ENCODE data around the gene NBAS. TPM values are rescaled to one million over a fixed set of nuclear protein-coding genes. Genes with fewer than 3 reads are reported as not detected.
"Not testable (repeated sequence)": the region's sequence is repeated elsewhere in the genome, so short reads cannot be mapped to it uniquely, and the experiment has no call there.

Gene NBAS
- total and polyA plus RNA-seq, 9 of the 15 experiments (the other 6 are each of a cell fraction or from before 2014, with no cell fraction given): 15.3 to 94.4 (median 69.9) TPM

DNA sequence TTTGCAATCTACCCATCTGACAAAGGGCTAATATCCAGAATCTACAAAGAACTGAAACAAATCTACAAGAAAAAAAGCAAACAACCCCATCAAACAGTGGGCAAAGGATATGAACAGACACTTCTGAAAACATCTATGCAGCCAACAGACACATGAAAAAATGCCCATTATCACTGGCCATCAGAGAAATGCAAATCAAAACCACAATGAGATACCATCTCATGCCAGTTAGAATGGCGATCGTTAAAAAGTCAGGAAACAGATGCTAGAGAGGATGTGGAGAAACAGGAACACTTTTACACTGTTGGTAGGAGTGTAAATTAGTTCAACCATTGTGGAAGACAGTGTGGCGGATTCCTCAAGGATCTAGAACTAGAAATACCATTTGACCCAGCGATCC lies 239.7 kb downstream of the NBAS start:
- H3K4me3 ChIP-seq; in situ Hi-C loops (cut with MboI); POLR2A ChIA-PET; H3K79me2 ChIP-seq (ENCODE audit: control insufficient read depth, insufficient read depth, low read length); H3K4me2 ChIP-seq (ENCODE audit: insufficient read depth, low read length); H3K4me1 ChIP-seq (replicated peaks in 1 of 2; ENCODE audit: control insufficient read depth in 2 of 2, insufficient read depth in 2 of 2, low read length in 2 of 2); CTCF ChIA-PET (ENCODE audit: low intra/inter-chr PET ratio); H3K9me1 ChIP-seq (ENCODE audit: control insufficient read depth, insufficient read depth, low read length); intact Hi-C loops (cut with micrococcal nuclease); H3K9ac ChIP-seq (ENCODE audit: insufficient read depth in 1 of 2, low read depth in 2 of 2, low read length in 2 of 2); DNase-seq (ENCODE audit: extremely low read depth in 1 of 4, low spot score in 3 of 4); H4K20me1 ChIP-seq (replicated peaks; ENCODE audit: control insufficient read depth, insufficient read depth, low read length); H3K27ac ChIP-seq (ENCODE audit: extremely low read depth, low read depth, low read length); ATAC-seq; BruUV-seq (replicated peaks); H3K27me3 ChIP-seq (ENCODE audit: control insufficient read depth in 2 of 2, insufficient read depth in 2 of 2, low read length in 2 of 2); H2AFZ ChIP-seq (ENCODE audit: low read depth, low read length); FAIRE-seq; H3K9me3 ChIP-seq (replicated peaks; ENCODE audit: control insufficient read depth, insufficient read depth, low read depth, low read length): not testable (repeated sequence)
- H3K36me3 ChIP-seq (ENCODE audit: control insufficient read depth, insufficient read depth, low read length): peaks cover 35% of the 10 kb centered on the region
- WGBS (ENCODE audit: insufficient coverage, low coverage, missing lambda C conversion rate): 95% methylated on average over 4 of the region's 4 CpGs

DNA sequence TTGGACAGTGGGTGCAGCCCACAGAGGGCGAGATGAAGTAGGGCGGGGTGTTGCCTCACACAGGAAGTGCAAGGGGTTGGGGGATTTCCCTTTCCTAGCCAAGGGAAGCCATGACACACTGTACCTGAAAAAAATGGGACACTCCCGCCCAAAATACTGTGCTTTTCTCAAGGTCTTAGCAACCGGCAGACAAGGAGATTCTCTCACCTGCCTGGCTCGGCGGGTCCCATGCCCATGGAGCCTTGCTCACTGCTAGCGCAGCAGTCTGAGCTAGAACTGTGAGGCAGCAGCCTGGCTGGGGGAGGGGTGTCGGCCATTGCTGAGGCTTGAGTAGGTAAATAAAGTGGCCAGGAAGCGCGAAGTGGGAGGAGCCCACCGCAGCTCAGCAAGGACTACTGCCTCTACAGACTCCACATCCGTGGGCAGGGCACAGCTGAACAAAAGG lies 244.7 kb downstream of the NBAS start:
- Histone ChIP-seq H3K27me3 (ENCODE audit: control insufficient read depth in 2 of 2, insufficient read depth in 2 of 2, low read length in 2 of 2) (no peaks in the 10 kb centered on the region), H3K4me1 (replicated peaks in 1 of 2; ENCODE audit: control insufficient read depth in 2 of 2, insufficient read depth in 2 of 2, low read length in 2 of 2) (peaks cover 0 to 7% of the 10 kb centered on the region in 2 experiments; a peak in 3 of 5 replicates), H3K4me2 (ENCODE audit: insufficient read depth, low read length) (no peak overlapping the region), H3K79me2 (ENCODE audit: control insufficient read depth, insufficient read depth, low read length) (no peaks in the 10 kb centered on the region; the same call in 2 of the 3 replicates), H3K27ac (ENCODE audit: extremely low read depth, low read depth, low read length) (no peak overlapping the region), H2AFZ (ENCODE audit: low read depth, low read length) (no peak overlapping the region), H3K9ac (ENCODE audit: insufficient read depth in 1 of 2, low read depth in 2 of 2, low read length in 2 of 2) (no peak overlapping the region), H3K9me3 (replicated peaks; ENCODE audit: control insufficient read depth, insufficient read depth, low read depth, low read length) (no peaks in the 10 kb centered on the region), H3K4me3 (no peak overlapping the region), H3K9me1 (ENCODE audit: control insufficient read depth, insufficient read depth, low read length) (peaks cover 4% of the 10 kb centered on the region), H4K20me1 (replicated peaks; ENCODE audit: control insufficient read depth, insufficient read depth, low read length) (no peaks in the 10 kb centered on the region), H3K36me3 (ENCODE audit: control insufficient read depth, insufficient read depth, low read length) (peaks cover 30% of the 10 kb centered on the region)
- DNase-seq (ENCODE audit: extremely low read depth in 1 of 4, low spot score in 3 of 4) (no peak), FAIRE-seq (no peak), ATAC-seq (peak; percentile 53; the same call in 2 of the 3 replicates)
- intact Hi-C loops (cut with micrococcal nuclease) (no loop called here), in situ Hi-C loops (cut with MboI) (no loop called here)
- POLR2A ChIA-PET: interaction anchor here (0.5 kb wide), 1 partner anchor 1041 kb away, joined by 4 read pairs; no protein-coding TSS in a partner anchor
- CTCF ChIA-PET (ENCODE audit: low intra/inter-chr PET ratio): no interaction called here
- BruUV-seq (replicated peaks): no TSS peak
- WGBS (ENCODE audit: insufficient coverage, low coverage, missing lambda C conversion rate): 81% methylated on average over 9 of the region's 12 CpGs
- peak in 2 of 3 experiments; percentile 35 to 77 for TF ChIP-seq YY1 (IDR thresholded peaks at IDR 0.05; ENCODE audit: borderline replicate concordance in 1 of 3, control insufficient read depth in 1 of 3, extremely low read depth in 1 of 3, insufficient read depth in 3 of 3, insufficient read length in 1 of 3, insufficient replicate concordance in 2 of 3, low read depth in 1 of 3, low read length in 2 of 3)
- no peak for TF ChIP-seq PTBP1 (IDR thresholded peaks at IDR 0.05; ENCODE audit: low read depth, low read length)
- TF ChIP-seq, protein P1, sequence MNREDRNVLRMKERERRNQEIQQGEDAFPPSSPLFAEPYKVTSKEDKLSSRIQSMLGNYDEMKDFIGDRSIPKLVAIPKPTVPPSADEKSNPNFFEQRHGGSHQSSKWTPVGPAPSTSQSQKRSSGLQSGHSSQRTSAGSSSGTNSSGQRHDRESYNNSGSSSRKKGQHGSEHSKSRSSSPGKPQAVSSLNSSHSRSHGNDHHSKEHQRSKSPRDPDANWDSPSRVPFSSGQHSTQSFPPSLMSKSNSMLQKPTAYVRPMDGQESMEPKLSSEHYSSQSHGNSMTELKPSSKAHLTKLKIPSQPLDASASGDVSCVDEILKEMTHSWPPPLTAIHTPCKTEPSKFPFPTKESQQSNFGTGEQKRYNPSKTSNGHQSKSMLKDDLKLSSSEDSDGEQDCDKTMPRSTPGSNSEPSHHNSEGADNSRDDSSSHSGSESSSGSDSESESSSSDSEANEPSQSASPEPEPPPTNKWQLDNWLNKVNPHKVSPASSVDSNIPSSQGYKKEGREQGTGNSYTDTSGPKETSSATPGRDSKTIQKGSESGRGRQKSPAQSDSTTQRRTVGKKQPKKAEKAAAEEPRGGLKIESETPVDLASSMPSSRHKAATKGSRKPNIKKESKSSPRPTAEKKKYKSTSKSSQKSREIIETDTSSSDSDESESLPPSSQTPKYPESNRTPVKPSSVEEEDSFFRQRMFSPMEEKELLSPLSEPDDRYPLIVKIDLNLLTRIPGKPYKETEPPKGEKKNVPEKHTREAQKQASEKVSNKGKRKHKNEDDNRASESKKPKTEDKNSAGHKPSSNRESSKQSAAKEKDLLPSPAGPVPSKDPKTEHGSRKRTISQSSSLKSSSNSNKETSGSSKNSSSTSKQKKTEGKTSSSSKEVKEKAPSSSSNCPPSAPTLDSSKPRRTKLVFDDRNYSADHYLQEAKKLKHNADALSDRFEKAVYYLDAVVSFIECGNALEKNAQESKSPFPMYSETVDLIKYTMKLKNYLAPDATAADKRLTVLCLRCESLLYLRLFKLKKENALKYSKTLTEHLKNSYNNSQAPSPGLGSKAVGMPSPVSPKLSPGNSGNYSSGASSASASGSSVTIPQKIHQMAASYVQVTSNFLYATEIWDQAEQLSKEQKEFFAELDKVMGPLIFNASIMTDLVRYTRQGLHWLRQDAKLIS (CRISPR knock-in tag; IDR thresholded peaks at IDR 0.05): no peak
- no peak for TF ChIP-seq SMARCA4 (IDR thresholded peaks at IDR 0.05)
- TF ChIP-seq MTA2 (IDR thresholded peaks at IDR 0.05; ENCODE audit: low read depth): no peak
- TF ChIP-seq HDAC6 (IDR thresholded peaks at IDR 0.05; ENCODE audit: low read depth, low read length): no peak
- no peak for TF ChIP-seq HCFC1 (IDR thresholded peaks at IDR 0.05; ENCODE audit: low read depth, low read length)
- TF ChIP-seq, protein P2, sequence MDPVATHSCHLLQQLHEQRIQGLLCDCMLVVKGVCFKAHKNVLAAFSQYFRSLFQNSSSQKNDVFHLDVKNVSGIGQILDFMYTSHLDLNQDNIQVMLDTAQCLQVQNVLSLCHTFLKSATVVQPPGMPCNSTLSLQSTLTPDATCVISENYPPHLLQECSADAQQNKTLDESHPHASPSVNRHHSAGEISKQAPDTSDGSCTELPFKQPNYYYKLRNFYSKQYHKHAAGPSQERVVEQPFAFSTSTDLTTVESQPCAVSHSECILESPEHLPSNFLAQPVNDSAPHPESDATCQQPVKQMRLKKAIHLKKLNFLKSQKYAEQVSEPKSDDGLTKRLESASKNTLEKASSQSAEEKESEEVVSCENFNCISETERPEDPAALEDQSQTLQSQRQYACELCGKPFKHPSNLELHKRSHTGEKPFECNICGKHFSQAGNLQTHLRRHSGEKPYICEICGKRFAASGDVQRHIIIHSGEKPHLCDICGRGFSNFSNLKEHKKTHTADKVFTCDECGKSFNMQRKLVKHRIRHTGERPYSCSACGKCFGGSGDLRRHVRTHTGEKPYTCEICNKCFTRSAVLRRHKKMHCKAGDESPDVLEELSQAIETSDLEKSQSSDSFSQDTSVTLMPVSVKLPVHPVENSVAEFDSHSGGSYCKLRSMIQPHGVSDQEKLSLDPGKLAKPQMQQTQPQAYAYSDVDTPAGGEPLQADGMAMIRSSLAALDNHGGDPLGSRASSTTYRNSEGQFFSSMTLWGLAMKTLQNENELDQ (CRISPR knock-in tag; IDR thresholded peaks at IDR 0.05; ENCODE audit: borderline replicate concordance): no peak

Data from K562 (cell line).